T-helper 2 cell (primary cell): ENCODE results near the gene GLIS1.
"Not testable (repeated sequence)": the region's sequence is repeated elsewhere in the genome, so short reads cannot be mapped to it uniquely, and the experiment has no call there.

Source experiments
- DNase-seq, 5 experiments: peaks; one replicate each; pipeline versions ENCODE4 v3.0.0 to v3.0.0-alpha.2; 2012 to 2022
- total RNA-seq, 2 donors: gene quantifications; one replicate each; lab custom pipeline; 2026; lab: John Stamatoyannopoulos, UW

GLIS1 gene
- total RNA-seq: 0 reads per million in 2 donors

DNA sequence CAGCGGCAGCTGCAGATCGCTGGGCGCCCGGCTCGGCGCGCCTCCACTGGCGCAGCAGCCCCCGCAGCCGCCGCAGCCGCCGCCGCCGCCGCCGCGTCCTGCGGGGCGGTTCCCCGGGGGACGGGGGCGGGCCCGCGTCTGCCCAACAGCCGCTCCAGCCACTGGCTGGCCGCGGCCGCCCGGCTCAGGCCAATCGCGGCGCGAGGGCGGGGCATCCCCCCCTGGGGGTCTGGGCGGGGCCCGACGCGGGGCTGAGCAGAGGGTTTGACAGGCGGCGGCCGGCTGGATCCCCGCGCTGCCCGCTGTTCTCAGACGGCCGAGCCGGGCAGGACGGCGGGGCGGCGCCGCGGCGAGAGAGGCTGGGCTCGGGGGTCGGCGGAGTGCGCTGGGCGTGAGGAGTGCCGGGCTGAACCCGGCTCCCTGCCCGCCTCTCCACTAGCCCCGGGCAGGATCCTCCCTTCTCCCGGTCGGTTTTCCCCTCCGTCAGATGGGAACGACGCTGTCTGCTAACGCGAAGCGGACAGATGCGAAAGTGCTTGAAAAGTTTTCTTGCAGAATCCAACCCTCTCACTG is at the start of gene GLIS1:
GLIS1 (minus strand) TSS at position 56 of the 573 bp plus-strand sequence. CDS start 1,100 bp downstream, outside the sequence.
- peak in 3 of 5 experiments; percentile 16 to 65 (median 18) for DNase-seq

- DNase-seq: no peak
Measured at GRCh38 chr1:53787655-53788054, 48.7 kb upstream of the GLIS1 start.

DNA sequence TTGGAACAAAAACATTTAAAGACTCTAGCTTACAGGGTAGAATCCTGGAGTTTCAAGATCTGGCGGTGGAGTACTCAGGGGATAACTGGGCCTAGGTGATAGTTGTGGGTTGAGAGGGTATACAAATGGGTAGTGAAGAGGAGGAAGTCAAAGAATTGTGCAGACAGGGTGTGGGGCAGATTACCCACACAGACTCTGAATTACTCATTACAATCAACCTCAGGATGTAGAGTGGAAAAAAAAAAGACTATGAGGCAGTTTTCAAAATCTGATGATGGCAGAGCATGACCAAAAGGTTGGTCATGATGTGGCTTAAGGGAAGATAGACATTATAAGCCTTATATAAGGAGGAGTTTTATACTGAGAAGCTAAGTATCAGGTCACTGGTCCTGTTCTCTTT is 44.1 kb upstream of the GLIS1 start:
- peak in 1 of 5 experiments; percentile 87 for DNase-seq

DNA sequence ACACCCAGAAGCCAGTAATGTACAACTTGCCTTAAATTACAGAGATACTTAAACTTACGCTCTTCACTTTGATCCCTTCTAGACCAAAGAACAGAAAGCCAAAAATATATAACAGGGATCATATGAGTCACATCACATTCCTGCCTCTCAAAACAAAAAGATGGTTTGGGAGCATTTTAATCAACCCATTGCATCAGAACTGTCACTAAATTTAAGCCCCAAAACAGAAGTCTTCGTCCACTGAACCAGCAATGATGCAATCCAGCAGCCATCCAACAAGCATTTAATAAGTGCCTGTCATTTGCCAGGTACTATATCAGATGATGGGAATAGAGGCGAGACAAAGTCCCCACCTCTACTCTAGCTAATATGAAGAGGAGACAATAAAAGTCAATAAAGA is 42.7 kb upstream of the GLIS1 start:
- no peak for DNase-seq

DNA sequence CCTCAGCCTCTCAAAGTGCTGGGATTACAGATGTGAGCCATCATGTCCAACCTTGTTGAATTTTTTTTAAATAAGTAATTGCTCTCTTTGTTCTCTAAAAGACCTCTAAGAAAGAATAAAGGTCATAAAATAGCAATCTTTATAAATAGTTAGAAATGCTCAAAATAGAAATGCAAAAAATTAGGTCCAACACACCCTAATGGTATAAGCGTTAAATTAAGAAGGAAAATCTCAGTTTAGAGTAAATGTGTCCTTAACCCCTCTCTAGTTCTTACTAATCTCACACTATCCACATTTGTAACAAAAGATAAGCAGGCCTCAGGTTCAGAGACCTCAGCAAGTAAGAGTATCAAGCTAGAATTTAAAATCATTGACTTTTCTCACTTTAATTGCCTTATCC is 38.3 kb upstream of the GLIS1 start:
- DNase-seq: no peak

- DNase-seq: no peak
Measured at GRCh38 chr1:53771648-53772047, 32.7 kb upstream of the GLIS1 start.

DNA sequence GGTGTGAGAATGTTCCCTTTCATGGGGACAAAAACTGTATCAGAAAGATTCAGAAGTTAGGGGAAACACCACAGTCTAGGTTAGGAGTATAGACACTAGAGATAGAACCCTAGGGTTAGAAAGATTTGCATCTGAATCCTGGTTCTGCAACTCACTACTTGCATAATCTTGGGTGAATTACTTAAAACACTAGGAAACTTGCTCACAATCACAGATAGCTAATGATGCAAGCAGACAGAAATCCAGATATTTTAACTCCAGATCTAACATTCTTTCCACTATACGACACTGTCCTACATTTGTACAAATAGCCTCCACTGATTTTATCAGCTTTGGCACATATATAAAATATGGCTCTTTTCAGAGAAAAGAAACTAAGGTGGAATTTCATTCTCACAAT is 30.8 kb upstream of the GLIS1 start:
- no peak for DNase-seq

- DNase-seq: no peak
Measured at GRCh38 chr1:53769184-53769583, 30.2 kb upstream of the GLIS1 start.

DNA sequence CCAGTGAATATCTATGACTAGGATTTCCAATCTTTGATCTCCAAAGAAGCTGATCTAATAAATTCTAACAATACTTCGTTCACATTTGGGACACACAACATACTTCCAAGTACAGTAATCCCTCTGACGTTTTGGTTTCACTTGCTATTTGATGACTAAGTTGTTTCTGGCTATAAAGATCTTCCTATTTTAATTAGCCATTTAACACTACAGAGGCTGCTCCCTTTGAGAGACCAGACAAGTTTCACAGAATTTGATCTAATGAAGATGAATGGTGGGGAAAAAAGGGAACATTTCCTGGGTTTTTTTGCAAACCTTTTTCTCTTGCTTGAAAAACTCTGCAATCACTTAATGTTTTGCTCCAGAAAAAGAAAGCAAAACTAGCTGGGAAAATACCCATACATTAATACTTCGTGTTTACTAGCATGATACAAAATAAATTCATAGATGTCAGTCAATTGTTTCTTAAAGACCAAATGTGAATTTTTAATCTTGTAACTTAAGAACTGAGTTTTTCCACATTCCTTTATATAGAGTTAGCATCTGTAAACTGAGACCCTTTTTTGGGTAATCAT is 28.0 kb upstream of the GLIS1 start:
- DNase-seq: peak in 1 of 5 experiments; percentile 29

- DNase-seq: peak in 1 of 5 experiments; percentile 47
Measured at GRCh38 chr1:53766194-53766742, 27.3 kb upstream of the GLIS1 start.

DNA sequence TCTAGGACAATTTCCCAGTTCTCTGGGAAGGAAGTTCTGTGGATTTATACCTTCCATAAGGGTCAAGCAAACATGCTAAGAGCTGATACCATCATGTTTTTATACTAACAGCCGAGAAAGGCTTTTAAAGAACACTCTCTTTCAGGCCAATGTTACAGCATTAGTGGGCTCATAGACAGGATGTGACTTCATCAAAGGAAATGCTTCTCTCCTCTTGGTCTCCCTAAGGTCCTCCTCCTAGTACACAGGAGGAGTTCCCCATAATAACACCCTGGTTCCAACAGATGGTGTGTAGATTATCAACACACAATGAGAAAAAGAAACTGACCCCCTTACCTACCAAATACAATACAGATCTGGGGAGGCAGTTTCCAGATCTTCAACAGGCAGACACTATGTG is 26.7 kb upstream of the GLIS1 start:
- peak in 2 of 5 experiments; percentile 23 to 73 for DNase-seq

DNA sequence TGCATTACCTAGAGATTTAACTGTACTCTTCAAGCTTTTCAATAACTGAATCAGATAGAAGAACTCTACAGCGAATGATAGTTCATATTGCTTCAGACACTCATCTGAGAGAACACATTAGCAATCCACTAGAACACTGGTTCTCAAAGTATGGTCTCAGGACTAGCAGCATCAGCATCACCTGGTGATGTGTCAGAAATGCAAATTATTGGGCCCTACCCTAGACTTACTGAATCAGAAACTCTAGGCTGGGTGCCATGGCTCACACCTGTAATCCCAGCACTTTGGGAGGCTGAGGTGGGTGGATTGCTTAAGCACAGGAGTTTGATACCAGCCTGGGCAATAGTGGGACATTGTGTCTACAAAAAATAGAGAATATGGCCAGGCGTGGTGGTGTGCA is 24.9 kb upstream of the GLIS1 start:
- no peak for DNase-seq

GRCh38 chr1:53763461-53763860 is 24.5 kb upstream of the GLIS1 start:
- DNase-seq: no peak

DNA sequence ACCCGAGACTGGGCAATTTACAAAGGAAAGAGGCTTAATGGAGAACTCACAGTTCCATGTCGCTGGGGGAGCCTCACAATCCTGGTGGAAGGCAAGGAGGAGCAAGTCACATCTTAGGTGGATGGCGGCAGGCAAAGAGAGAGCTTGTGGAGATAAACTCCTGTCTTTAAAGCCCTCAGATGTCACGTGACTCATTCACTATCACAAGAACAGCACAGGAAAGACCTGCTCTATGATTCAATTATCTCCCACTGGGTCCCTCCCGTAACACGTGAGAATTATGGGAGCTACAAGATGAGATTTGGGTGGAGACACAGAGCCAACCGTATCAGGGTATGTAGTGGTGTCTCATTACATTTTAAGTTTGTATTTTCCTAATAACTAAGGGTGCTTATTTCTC is 21.5 kb upstream of the GLIS1 start:
- not testable (repeated sequence) for DNase-seq

- DNase-seq: no peak
Measured at GRCh38 chr1:53755874-53756273, 16.9 kb upstream of the GLIS1 start.

- peak in 1 of 5 experiments; percentile 36 for DNase-seq
Measured at GRCh38 chr1:53754484-53755312, 15.7 kb upstream of the GLIS1 start.

- no peak for DNase-seq
Measured at GRCh38 chr1:53752281-53752680, 13.3 kb upstream of the GLIS1 start.

DNA sequence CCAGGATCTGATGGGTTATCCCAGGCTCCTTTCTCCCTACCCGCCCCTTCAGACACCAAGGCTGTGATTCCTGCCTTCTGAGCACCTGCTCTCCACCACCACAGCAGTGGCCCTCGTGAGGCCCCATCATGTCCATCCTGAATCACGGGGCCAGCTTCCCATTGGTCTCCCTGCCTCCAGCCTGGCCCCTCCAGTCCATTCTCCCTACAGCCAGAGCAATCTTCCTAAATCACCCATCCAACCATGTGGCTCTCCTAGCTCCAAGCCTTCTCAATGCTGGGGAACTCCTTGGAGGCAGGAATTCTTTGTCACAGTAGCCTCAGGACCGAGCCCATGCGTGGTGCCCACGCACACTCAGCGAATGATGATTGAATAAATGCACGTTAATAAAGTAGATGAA is 8.9 kb upstream of the GLIS1 start:
- DNase-seq: no peak

DNA sequence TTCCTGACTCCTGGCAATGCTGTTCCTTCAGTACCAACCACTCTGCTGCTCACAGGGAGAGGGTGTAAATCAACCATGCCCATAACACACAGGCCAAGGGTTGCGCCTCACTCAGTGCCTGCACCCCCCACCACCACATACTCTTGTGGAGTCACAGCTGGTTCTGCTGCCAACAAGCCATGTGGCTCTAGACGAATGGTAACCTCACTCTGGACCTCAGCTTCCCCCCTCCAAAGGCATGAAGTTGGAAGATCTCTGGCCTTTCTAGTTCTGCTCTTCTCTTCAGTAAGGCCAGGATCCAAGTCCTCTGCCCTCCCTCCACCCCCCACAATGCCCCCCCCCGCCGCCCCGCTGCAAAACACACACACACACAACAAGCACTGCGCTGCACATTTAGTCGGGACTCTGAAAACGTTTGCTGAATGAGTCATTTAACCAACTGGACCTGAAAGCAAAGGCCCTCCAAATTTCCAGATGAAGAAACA is 1.7 kb upstream of the GLIS1 start:
- no peak for DNase-seq

DNA sequence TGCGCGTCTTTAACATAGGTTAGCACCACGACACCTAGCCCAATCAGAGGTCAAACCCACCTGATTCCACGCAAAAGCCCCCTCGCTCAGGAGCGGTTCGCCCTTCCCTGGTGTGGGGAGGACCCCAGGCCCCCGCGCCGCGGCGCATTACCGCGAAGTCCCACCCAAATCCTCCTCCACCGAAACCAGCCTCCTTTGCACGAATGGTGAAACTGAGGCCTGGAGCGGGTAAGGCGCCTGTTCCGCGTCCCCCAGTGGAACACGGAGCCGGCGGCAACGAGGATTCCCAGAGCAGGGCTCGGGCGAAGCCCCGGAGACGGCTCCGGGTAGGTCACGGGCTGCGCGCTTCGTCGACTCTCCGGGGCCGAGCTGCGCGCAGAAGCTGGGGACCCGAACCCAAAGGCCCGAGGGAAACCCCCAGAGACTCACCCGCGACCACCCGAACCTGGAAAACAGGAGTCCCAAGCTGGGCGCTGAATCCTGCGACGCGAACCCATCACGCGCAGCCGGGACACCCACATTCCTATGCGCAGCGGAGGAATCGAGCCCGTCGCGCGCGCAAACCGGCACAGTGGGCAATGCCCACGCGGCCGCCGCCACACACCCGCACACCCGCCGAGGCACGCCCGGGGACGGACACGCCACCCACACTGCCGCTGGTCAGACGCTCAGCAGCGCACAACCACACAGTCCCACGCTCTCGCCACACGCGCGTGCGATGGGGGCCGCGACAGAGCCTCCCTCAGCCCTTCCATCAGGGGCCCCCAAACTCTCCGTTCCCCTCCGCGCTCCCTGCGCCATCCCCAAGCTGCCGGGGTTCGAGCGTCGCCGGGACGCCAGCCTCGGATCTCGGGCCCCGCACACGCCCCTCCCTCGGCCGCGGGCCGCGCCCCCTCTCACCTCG is 507 bp downstream of the GLIS1 start:
- no peak for DNase-seq

GRCh38 chr1:53737648-53738204 is 1.2 kb downstream of the GLIS1 start:
- no peak for DNase-seq

DNA sequence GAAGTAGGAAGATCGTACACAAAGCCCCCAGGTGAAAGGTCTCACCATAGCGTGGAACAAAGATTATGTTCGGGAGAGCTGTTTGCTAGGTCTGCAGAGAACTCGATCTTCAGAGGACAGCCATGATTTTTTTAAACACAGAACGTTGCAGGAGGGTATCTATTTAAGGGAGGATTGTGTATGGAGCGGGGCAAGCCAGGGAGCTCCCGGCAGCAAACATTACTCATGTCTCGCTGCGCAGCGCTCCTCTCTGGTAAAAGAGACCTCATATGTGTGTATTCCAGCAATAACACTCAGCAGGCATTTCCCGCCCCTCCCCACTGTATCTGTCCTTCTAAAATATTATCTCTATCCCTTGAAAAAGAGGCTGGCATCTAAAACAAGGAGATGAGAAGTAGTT is 2.7 kb downstream of the GLIS1 start:
- DNase-seq: no peak
